Kidney (tissue), 14 donors: ENCODE data around the gene MDM4. TPM values are rescaled to one million over a fixed set of nuclear protein-coding genes. Genes with fewer than 3 reads are reported as not detected.
"Not testable (repeated sequence)": the region's sequence is repeated elsewhere in the genome, so short reads cannot be mapped to it uniquely, and the experiment has no call there.

Experiments
- DNase-seq, 5 donors: peaks; one replicate each; pipeline ENCODE4 v3.0.0-alpha.2; 2013 to 2020
- FAIRE-seq: peaks from 2 replicates; lab custom pipeline; 2012; peaks lifted over from hg19 to GRCh38; lab: Jason Lieb, UNC
- H3K27ac ChIP-seq, 2 donors: one replicate each; pipeline ENCODE4 v1.7.0; 2013; ENCODE audit warnings: low read depth in 2 of 2, low read length in 2 of 2, inconsistent platforms in 1 of 2
- H3K27me3 ChIP-seq: one replicate; pipeline ENCODE4 v1.7.1; 2013; ENCODE audit warnings: low read length, inconsistent platforms; ENCODE audit not compliant: control insufficient read depth, insufficient read depth
- H3K36me3 ChIP-seq, 3 donors: one replicate each; pipeline versions ENCODE4 v1.7.0 to v1.7.1; 2013; ENCODE audit warnings: low read length in 3 of 3, control low read depth in 1 of 3, inconsistent platforms in 1 of 3; ENCODE audit not compliant: insufficient read depth in 3 of 3, control insufficient read depth in 2 of 3
- H3K4me1 ChIP-seq, 3 donors: one replicate each; pipeline versions ENCODE4 v1.7.0 to v1.7.1; 2013; ENCODE audit warnings: low read length in 3 of 3, inconsistent platforms in 1 of 3, low read depth in 1 of 3; ENCODE audit not compliant: control insufficient read depth in 2 of 3, insufficient read depth in 2 of 3
- H3K4me3 ChIP-seq, 3 donors: one replicate each; pipeline versions ENCODE4 v1.7.0 to v1.8.1; 2013; ENCODE audit warnings: low read length in 3 of 3, control low read depth in 1 of 3, inconsistent platforms in 1 of 3
- H3K9ac ChIP-seq, 3 donors: one replicate each; pipeline versions ENCODE4 v1.7.0 to v1.7.1; 2013; ENCODE audit warnings: low read length in 3 of 3, control low read depth in 1 of 3, inconsistent platforms in 1 of 3
- H3K9me3 ChIP-seq, 3 donors: one replicate each; pipeline versions ENCODE4 v1.7.0 to v1.7.1; 2013; ENCODE audit warnings: low read length in 3 of 3, control low read depth in 1 of 3, inconsistent platforms in 1 of 3; ENCODE audit not compliant: control insufficient read depth in 2 of 3, insufficient read depth in 1 of 3
- CTCF ChIP-seq: IDR thresholded peaks from 3 replicates; pipeline ENCODE4 v1.5.1; 2012; ENCODE audit warnings: mild to moderate bottlenecking, moderate library complexity, borderline replicate concordance; ENCODE audit not compliant: insufficient read depth; ENCODE audit errors: extremely low read depth
- intact Hi-C: fragments of 100-400 bp; cut with DNase I; formaldehyde crosslinking; loops from one replicate; pipeline ENCODE4 v1.11.1; 2022
- polyA plus RNA-seq: library from polyadenylated mRNA; stranded (reverse); fragments of 350-450 nt; fragmentation: Illumina TruSeq; extraction: RNeasy Lipid Tissue Mini Kit (QIAGEN cat#74804); gene quantifications from one replicate; pipeline ENCODE4 v1.2.3, GENCODE V29; 2014; ENCODE audit warnings: low read depth, low replicate concordance; ENCODE audit not compliant: insufficient read depth
- total RNA-seq: library from RNA; stranded (reverse); fragmentation: NEBNext Ultra II Directional; extraction: Animal tissue kit (Norgen Biotek cat#: 25700); gene quantifications from one replicate; pipeline ENCODE4 v1.2.1, GENCODE V29; 2021
- donor health status: control.
- donor health status: control.
- donor health status: control.
- donor health status: control.
- donor health status: control.
- donor health status: DM: yes; HTN: yes; CAD: no.
- donor health status: Normal renal cell carcinoma (clear cell type).

MDM4 gene
- total and polyA plus RNA-seq, 2 donors from 2014 or later = 6.3 to 87.9 TPM

- peaks cover 0 to 5% (median 0%) of the 10 kb centered on the region in 3 donors for H3K4me1 ChIP-seq
- H3K9ac ChIP-seq = no peak overlapping the region
- no peaks in the 10 kb centered on the region for H3K9me3 ChIP-seq
- no peak for DNase-seq
- no peak overlapping the region for H3K4me3 ChIP-seq
- H3K27ac ChIP-seq = no peak overlapping the region
- H3K36me3 ChIP-seq = peaks cover 0 to 9% (median 0%) of the 10 kb centered on the region in 3 donors
- TF ChIP-seq CTCF = no peak
- intact Hi-C loops = no loop called here
- no peaks in the 10 kb centered on the region for H3K27me3 ChIP-seq
- no peak for FAIRE-seq
These were observed 42.3 kb downstream of the MDM4 start for GRCh38 chr1:204558467-204558866.

- H3K27me3 ChIP-seq, H3K27ac ChIP-seq, H3K36me3 ChIP-seq, H3K4me3 ChIP-seq, H3K9me3 ChIP-seq, DNase-seq, FAIRE-seq, H3K9ac ChIP-seq, H3K4me1 ChIP-seq: not testable (repeated sequence)
- intact Hi-C loops = loop anchor here (10.0 kb wide), 2 partner anchors 205 to 245 kb away; no protein-coding TSS in a partner anchor
These were observed 43.8 kb downstream of the MDM4 start for GRCh38 chr1:204560002-204560401.

GRCh38 chr1:204560590-204561150, 44.5 kb downstream of the MDM4 start:
- peaks cover 0 to 14% (median 2%) of the 10 kb centered on the region in 3 donors for H3K4me1 ChIP-seq
- no peak overlapping the region for H3K4me3 ChIP-seq
- DNase-seq (peak in 1 of 5 donors; percentile 23), FAIRE-seq (no peak)
- H3K36me3 ChIP-seq = peaks cover 0 to 6% (median 0%) of the 10 kb centered on the region in 3 donors
- intact Hi-C loops = loop anchor here (10.0 kb wide), 2 partner anchors 204 to 244 kb away; no protein-coding TSS in a partner anchor
- no peak for TF ChIP-seq CTCF
- no peaks in the 10 kb centered on the region for H3K9me3 ChIP-seq
- H3K9ac ChIP-seq = no peak overlapping the region
- H3K27me3 ChIP-seq = no peaks in the 10 kb centered on the region
- H3K27ac ChIP-seq = no peak overlapping the region

- no peak for FAIRE-seq
- no peaks in the 10 kb centered on the region for H3K9me3 ChIP-seq
- H3K4me1 ChIP-seq = peaks cover 0 to 17% (median 2%) of the 10 kb centered on the region in 3 donors
- TF ChIP-seq CTCF = no peak
- H3K4me3 ChIP-seq = no peak overlapping the region
- H3K9ac ChIP-seq = no peak overlapping the region
- H3K36me3 ChIP-seq = peaks cover 0 to 6% (median 0%) of the 10 kb centered on the region in 3 donors
- H3K27me3 ChIP-seq = no peaks in the 10 kb centered on the region
- DNase-seq = no peak
- intact Hi-C loops = loop anchor here (10.0 kb wide), 2 partner anchors 202 to 242 kb away; no protein-coding TSS in a partner anchor
- no peak overlapping the region for H3K27ac ChIP-seq
These were observed 46.1 kb downstream of the MDM4 start for GRCh38 chr1:204562075-204562990.
